Activated T-cell treated with anti-CD3 and anti-CD28 coated beads, Interleukin-2, amount 50 U/mL, for 24 hours (primary cell): ENCODE results near the gene UTP11.

Experiments used
- DNase-seq: peaks from one replicate; pipeline ENCODE4 v3.0.0-alpha.2; 2020
- H3K27ac Mint-ChIP-seq: 2 replicates; pipeline ENCODE4 v1.8.0; 2020; ENCODE audit warnings: mild to moderate bottlenecking, mixed read lengths
- H3K27me3 Mint-ChIP-seq: 2 replicates; pipeline ENCODE4 v1.8.0; 2020; ENCODE audit warnings: mixed read lengths
- H3K36me3 Mint-ChIP-seq: 2 replicates; pipeline ENCODE4 v1.8.0; 2020; ENCODE audit warnings: low read depth, mixed read lengths
- H3K4me1 Mint-ChIP-seq: 2 replicates; pipeline ENCODE4 v1.8.0; 2020; ENCODE audit warnings: low read depth, mixed read lengths
- H3K4me3 Mint-ChIP-seq: 2 replicates; pipeline ENCODE4 v1.8.0; 2020; ENCODE audit warnings: mild to moderate bottlenecking, moderate library complexity, mixed read lengths
- H3K9me3 Mint-ChIP-seq: 2 replicates; pipeline ENCODE4 v1.8.0; 2020; ENCODE audit warnings: mixed read lengths

UTP11 gene

GRCh38 chr1:38013227-38013622 lies 691 bp downstream of the UTP11 start:
- H3K4me3 Mint-ChIP-seq: peak overlapping the region; percentile 96
- peaks cover 73% of the 10 kb centered on the region for H3K4me1 Mint-ChIP-seq
- peaks cover 4% of the 10 kb centered on the region for H3K9me3 Mint-ChIP-seq
- peak overlapping the region; percentile 99 for H3K27ac Mint-ChIP-seq
- no peak for DNase-seq
- no peaks in the 10 kb centered on the region for H3K27me3 Mint-ChIP-seq
- H3K36me3 Mint-ChIP-seq: peaks cover 61% of the 10 kb centered on the region

- H3K4me1 Mint-ChIP-seq: peaks cover 72% of the 10 kb centered on the region
- H3K27ac Mint-ChIP-seq: peak overlapping the region; percentile 99
- peaks cover 70% of the 10 kb centered on the region for H3K36me3 Mint-ChIP-seq
Measured at GRCh38 chr1:38014171-38014570, 1.6 kb downstream of the UTP11 start.

GRCh38 chr1:38014724-38015424 lies 2.3 kb downstream of the UTP11 start:
- Mint-ChIP-seq H3K36me3 (peaks cover 77% of the 10 kb centered on the region), H3K27ac (peak overlapping the region; percentile 89), H3K9me3 (peaks cover 4% of the 10 kb centered on the region), H3K27me3 (no peaks in the 10 kb centered on the region), H3K4me3 (peak overlapping the region; percentile 96), H3K4me1 (peaks cover 67% of the 10 kb centered on the region)
- no peak for DNase-seq

More at GRCh38 chr1:38014171-38014570, 1.6 kb downstream of the UTP11 start:
- H3K27me3 Mint-ChIP-seq: no peaks in the 10 kb centered on the region
- no peak for DNase-seq
- peak overlapping the region; percentile 96 for H3K4me3 Mint-ChIP-seq
- H3K9me3 Mint-ChIP-seq: peaks cover 4% of the 10 kb centered on the region

- H3K4me3 Mint-ChIP-seq: no peak overlapping the region
- peak; percentile 12 for DNase-seq
- H3K27me3 Mint-ChIP-seq: no peaks in the 10 kb centered on the region
- peaks cover 4% of the 10 kb centered on the region for H3K9me3 Mint-ChIP-seq
- peaks cover 90% of the 10 kb centered on the region for H3K36me3 Mint-ChIP-seq
- peaks cover 62% of the 10 kb centered on the region for H3K4me1 Mint-ChIP-seq
- peak overlapping the region; percentile 89 for H3K27ac Mint-ChIP-seq
Measured at GRCh38 chr1:38015978-38016725, 3.6 kb downstream of the UTP11 start.

- no peak for DNase-seq
- H3K27ac Mint-ChIP-seq: no peak overlapping the region
- H3K36me3 Mint-ChIP-seq: peaks cover 97% of the 10 kb centered on the region
- H3K4me1 Mint-ChIP-seq: peaks cover 43% of the 10 kb centered on the region
- H3K4me3 Mint-ChIP-seq: no peak overlapping the region
- H3K27me3 Mint-ChIP-seq: no peaks in the 10 kb centered on the region
- no peaks in the 10 kb centered on the region for H3K9me3 Mint-ChIP-seq
Measured at GRCh38 chr1:38018864-38019343, 6.4 kb downstream of the UTP11 start.

GRCh38 chr1:38020396-38020795 lies 7.9 kb downstream of the UTP11 start:
- H3K27me3 Mint-ChIP-seq: no peaks in the 10 kb centered on the region
- peaks cover 29% of the 10 kb centered on the region for H3K4me1 Mint-ChIP-seq
- H3K9me3 Mint-ChIP-seq: no peaks in the 10 kb centered on the region
- H3K27ac Mint-ChIP-seq: no peak overlapping the region
- H3K36me3 Mint-ChIP-seq: peaks cover 96% of the 10 kb centered on the region
- DNase-seq: no peak
- H3K4me3 Mint-ChIP-seq: no peak overlapping the region

GRCh38 chr1:38021969-38022368 lies 9.4 kb downstream of the UTP11 start:
- no peaks in the 10 kb centered on the region for H3K9me3 Mint-ChIP-seq
- H3K36me3 Mint-ChIP-seq: peaks cover 95% of the 10 kb centered on the region
- H3K4me3 Mint-ChIP-seq: no peak overlapping the region
- no peaks in the 10 kb centered on the region for H3K27me3 Mint-ChIP-seq
- no peak overlapping the region for H3K27ac Mint-ChIP-seq
- DNase-seq: no peak
- peaks cover 24% of the 10 kb centered on the region for H3K4me1 Mint-ChIP-seq

GRCh38 chr1:38022810-38023209 lies 10.3 kb downstream of the UTP11 start:
- Mint-ChIP-seq H3K9me3 (no peaks in the 10 kb centered on the region), H3K4me3 (no peak overlapping the region), H3K27ac (no peak overlapping the region), H3K4me1 (peaks cover 32% of the 10 kb centered on the region), H3K36me3 (peaks cover 94% of the 10 kb centered on the region), H3K27me3 (no peaks in the 10 kb centered on the region)
- DNase-seq: no peak

- Mint-ChIP-seq H3K4me1 (peaks cover 44% of the 10 kb centered on the region), H3K36me3 (peaks cover 71% of the 10 kb centered on the region), H3K9me3 (no peaks in the 10 kb centered on the region), H3K4me3 (no peak overlapping the region), H3K27ac (peak overlapping the region; percentile 54), H3K27me3 (no peaks in the 10 kb centered on the region)
- DNase-seq: no peak
Measured at GRCh38 chr1:38025233-38025632, 12.7 kb downstream of the UTP11 start.

- Mint-ChIP-seq H3K4me3 (no peak overlapping the region), H3K36me3 (peaks cover 67% of the 10 kb centered on the region), H3K27ac (peak overlapping the region; percentile 54), H3K4me1 (peaks cover 46% of the 10 kb centered on the region), H3K9me3 (no peaks in the 10 kb centered on the region), H3K27me3 (no peaks in the 10 kb centered on the region)
- DNase-seq: no peak
Measured at GRCh38 chr1:38025664-38026063, 13.1 kb downstream of the UTP11 start.

GRCh38 chr1:38026592-38027200 lies 14.2 kb downstream of the UTP11 start:
- H3K36me3 Mint-ChIP-seq: peaks cover 57% of the 10 kb centered on the region
- H3K27me3 Mint-ChIP-seq: no peaks in the 10 kb centered on the region
- H3K27ac Mint-ChIP-seq: peak overlapping the region; percentile 62
- H3K4me1 Mint-ChIP-seq: peaks cover 56% of the 10 kb centered on the region
- no peak overlapping the region for H3K4me3 Mint-ChIP-seq
- H3K9me3 Mint-ChIP-seq: no peaks in the 10 kb centered on the region
- DNase-seq: peak; percentile 73

GRCh38 chr1:38027201-38028104 lies 14.9 kb downstream of the UTP11 start:
- H3K27ac Mint-ChIP-seq: peak overlapping the region; percentile 96
- peaks cover 59% of the 10 kb centered on the region for H3K4me1 Mint-ChIP-seq
- H3K9me3 Mint-ChIP-seq: no peaks in the 10 kb centered on the region
- no peaks in the 10 kb centered on the region for H3K27me3 Mint-ChIP-seq
- H3K36me3 Mint-ChIP-seq: peaks cover 49% of the 10 kb centered on the region
- peak overlapping the region; percentile 37 for H3K4me3 Mint-ChIP-seq
- DNase-seq: peak; percentile 54

- Mint-ChIP-seq H3K9me3 (no peaks in the 10 kb centered on the region), H3K27me3 (no peaks in the 10 kb centered on the region), H3K36me3 (peaks cover 43% of the 10 kb centered on the region), H3K4me1 (peaks cover 59% of the 10 kb centered on the region), H3K27ac (peak overlapping the region; percentile 96), H3K4me3 (peak overlapping the region; percentile 43)
- peak; percentile 81 for DNase-seq
Measured at GRCh38 chr1:38028105-38028591, 15.6 kb downstream of the UTP11 start.

GRCh38 chr1:38028671-38029070 lies 16.1 kb downstream of the UTP11 start:
- no peaks in the 10 kb centered on the region for H3K9me3 Mint-ChIP-seq
- DNase-seq: no peak
- no peaks in the 10 kb centered on the region for H3K27me3 Mint-ChIP-seq
- H3K4me1 Mint-ChIP-seq: peaks cover 59% of the 10 kb centered on the region
- H3K36me3 Mint-ChIP-seq: peaks cover 38% of the 10 kb centered on the region
- peak overlapping the region; percentile 43 for H3K4me3 Mint-ChIP-seq
- peak overlapping the region; percentile 96 for H3K27ac Mint-ChIP-seq
